ENCODE results near the gene FBXL7.

FBXL7 gene

GRCh38 chr5:15703901-15704300 lies 203.9 kb downstream of the FBXL7 start:
- Histone ChIP-seq H3K9ac (no peak overlapping the region), H3K4me3 (no peak overlapping the region)
- no peak for TF ChIP-seq Cebpa-rat (IDR thresholded peaks at IDR 0.05)

DNA sequence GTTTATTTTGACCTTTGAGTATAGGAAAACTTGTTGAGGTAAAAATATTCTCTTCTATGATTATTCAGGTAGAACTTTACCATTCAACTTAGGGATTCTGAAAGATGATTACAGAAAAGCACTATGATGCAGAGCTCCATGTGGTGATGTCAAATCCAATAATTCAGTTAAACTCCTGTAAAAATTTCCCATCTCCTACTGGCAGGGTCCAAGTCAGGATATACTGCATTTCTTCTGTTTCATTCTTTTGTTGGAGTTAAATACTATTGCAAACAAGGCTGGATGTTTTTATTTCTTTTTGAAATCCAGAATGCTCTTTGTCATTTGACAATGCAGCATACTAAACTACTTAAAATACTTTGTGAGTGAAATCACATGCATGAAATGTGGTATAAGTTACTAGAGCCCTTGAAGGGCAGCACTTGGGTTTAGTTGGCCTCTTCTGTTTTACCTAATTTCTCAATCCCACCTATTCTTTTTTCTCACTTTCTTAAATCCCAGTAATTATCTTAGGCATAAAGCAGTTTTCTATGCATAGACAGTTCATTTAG lies 204.5 kb downstream of the FBXL7 start:
- Histone ChIP-seq H3K4me2 (no peak overlapping the region), H3K4me3 (no peak overlapping the region), H3K27me3 (no peaks in the 10 kb centered on the region), H3K9me3 (replicated peaks in 1 of 11) (no peaks in the 10 kb centered on the region), H3K9ac (no peak overlapping the region), H3K4me1 (0 out of 20 replicates have a peak, but pooled peaks cover 0 to 6% (median 0%) of the 10 kb centered on the region in 10 experiments), H3K27ac (no peak overlapping the region), H3K36me3 (no peaks in the 10 kb centered on the region), H4K20me1 (no peaks in the 10 kb centered on the region)
- no peak for TF ChIP-seq Cebpa-rat (IDR thresholded peaks at IDR 0.05)

More at GRCh38 chr5:15703901-15704300, 203.9 kb downstream of the FBXL7 start:
- no peak overlapping the region for H3K27ac ChIP-seq
- no peaks in the 10 kb centered on the region for H3K9me3 ChIP-seq (replicated peaks in 1 of 11)
- H3K4me2 ChIP-seq, result no peak overlapping the region
- no peaks in the 10 kb centered on the region for H3K27me3 ChIP-seq
- H3K36me3 ChIP-seq, result no peaks in the 10 kb centered on the region
- 0 out of 20 replicates have a peak, but pooled peaks cover 0 to 6% (median 0%) of the 10 kb centered on the region in 10 experiments for H3K4me1 ChIP-seq
- no peaks in the 10 kb centered on the region for H4K20me1 ChIP-seq

DNA sequence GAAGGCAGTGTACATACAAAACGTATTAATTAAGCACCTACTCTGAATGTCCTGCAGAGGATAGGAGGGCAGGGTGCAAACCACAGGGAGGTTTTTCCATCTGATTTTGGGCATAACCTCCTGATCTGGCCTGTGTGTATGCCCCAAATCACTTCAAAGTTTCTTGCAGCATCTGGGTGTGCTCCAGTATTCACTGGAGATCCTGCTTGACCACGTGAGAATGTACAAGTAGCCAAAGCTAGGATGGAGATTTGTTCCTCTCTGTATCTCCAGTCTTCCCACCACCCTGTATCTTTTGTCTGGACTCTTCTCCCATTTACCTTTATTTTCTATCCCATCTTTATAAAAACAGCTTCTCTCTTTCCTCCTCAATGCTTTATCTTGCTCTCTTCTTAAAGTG lies 207.7 kb downstream of the FBXL7 start:
- no peaks in the 10 kb centered on the region for H4K20me1 ChIP-seq
- H3K27ac ChIP-seq, result no peak overlapping the region
- H3K4me3 ChIP-seq, result no peak overlapping the region
- H3K27me3 ChIP-seq, result no peaks in the 10 kb centered on the region
- H3K9ac ChIP-seq, result no peak overlapping the region
- TF ChIP-seq Cebpa-rat (IDR thresholded peaks at IDR 0.05), result no peak
- H3K9me3 ChIP-seq (replicated peaks in 1 of 11), result peaks cover 0 to 16% (median 0%) of the 10 kb centered on the region in 11 experiments; a peak in 5 of 22 replicates
- 0 out of 20 replicates have a peak, but pooled peaks cover 0 to 6% (median 0%) of the 10 kb centered on the region in 10 experiments for H3K4me1 ChIP-seq
- H3K4me2 ChIP-seq, result no peak overlapping the region
- H3K36me3 ChIP-seq, result no peaks in the 10 kb centered on the region

GRCh38 chr5:15711892-15712291 lies 211.9 kb downstream of the FBXL7 start:
- no peak for TF ChIP-seq Cebpa-rat (IDR thresholded peaks at IDR 0.05)
- H3K36me3 ChIP-seq, result no peaks in the 10 kb centered on the region
- H3K9ac ChIP-seq, result no peak overlapping the region

DNA sequence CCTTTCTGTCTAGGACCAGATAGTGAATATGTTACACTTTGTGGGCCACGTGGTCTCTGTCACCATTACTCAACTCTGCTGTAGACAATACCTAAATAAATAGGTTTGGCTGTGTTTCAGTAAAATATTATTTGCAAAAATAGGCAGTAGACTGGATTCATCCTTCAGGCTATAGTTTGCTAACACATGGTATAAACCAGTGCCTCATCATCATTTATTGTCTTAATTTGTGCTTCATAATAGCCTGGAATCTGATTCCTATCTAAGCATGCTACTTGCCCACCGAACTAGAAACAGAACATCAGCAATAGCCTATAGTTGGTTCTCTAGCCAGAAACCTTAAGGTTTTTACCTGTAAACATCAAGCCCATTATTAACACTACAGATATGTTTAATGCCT lies 215.6 kb downstream of the FBXL7 start:
- Histone ChIP-seq H3K27ac (no peak overlapping the region), H4K20me1 (no peaks in the 10 kb centered on the region)

More at GRCh38 chr5:15711892-15712291, 211.9 kb downstream of the FBXL7 start:
- no peak overlapping the region for H3K4me3 ChIP-seq
- H3K27ac ChIP-seq, result no peak overlapping the region
- peaks cover 0 to 16% (median 0%) of the 10 kb centered on the region in 11 experiments; a peak in 6 of 22 replicates for H3K9me3 ChIP-seq (replicated peaks in 1 of 11)
- H3K4me1 ChIP-seq, result no peaks in the 10 kb centered on the region
- no peaks in the 10 kb centered on the region for H3K27me3 ChIP-seq
- H3K4me2 ChIP-seq, result no peak overlapping the region
- no peaks in the 10 kb centered on the region for H4K20me1 ChIP-seq

GRCh38 chr5:15715967-15716366 lies 216.0 kb downstream of the FBXL7 start:
- Histone ChIP-seq H3K27ac (no peak overlapping the region), H3K9me3 (replicated peaks in 1 of 11) (peaks cover 0 to 4% (median 0%) of the 10 kb centered on the region in 11 experiments; a peak in 6 of 22 replicates), H3K36me3 (no peaks in the 10 kb centered on the region), H3K9ac (no peak overlapping the region), H3K27me3 (no peaks in the 10 kb centered on the region), H3K4me1 (no peaks in the 10 kb centered on the region), H4K20me1 (no peaks in the 10 kb centered on the region), H3K4me2 (no peak overlapping the region), H3K4me3 (no peak overlapping the region)
- no peak for TF ChIP-seq Cebpa-rat (IDR thresholded peaks at IDR 0.05)

More for the DNA sequence above, 215.6 kb downstream of the FBXL7 start:
- no peaks in the 10 kb centered on the region for H3K4me1 ChIP-seq
- no peak overlapping the region for H3K4me2 ChIP-seq
- TF ChIP-seq Cebpa-rat (IDR thresholded peaks at IDR 0.05), result no peak
- H3K27me3 ChIP-seq, result no peaks in the 10 kb centered on the region
- peaks cover 0 to 8% (median 0%) of the 10 kb centered on the region in 11 experiments; a peak in 6 of 22 replicates for H3K9me3 ChIP-seq (replicated peaks in 1 of 11)
- no peak overlapping the region for H3K9ac ChIP-seq
- no peaks in the 10 kb centered on the region for H3K36me3 ChIP-seq
- H3K4me3 ChIP-seq, result no peak overlapping the region

- Histone ChIP-seq H3K4me3 (no peak overlapping the region), H3K4me2 (no peak overlapping the region), H3K9me3 (replicated peaks in 1 of 11) (peaks cover 0 to 3% (median 0%) of the 10 kb centered on the region in 11 experiments; a peak in 1 of 22 replicates), H4K20me1 (no peaks in the 10 kb centered on the region), H3K27me3 (no peaks in the 10 kb centered on the region), H3K36me3 (no peaks in the 10 kb centered on the region), H3K4me1 (no peaks in the 10 kb centered on the region), H3K9ac (no peak overlapping the region), H3K27ac (no peak overlapping the region)
- TF ChIP-seq Cebpa-rat (IDR thresholded peaks at IDR 0.05), result no peak
These were observed 217.0 kb downstream of the FBXL7 start for GRCh38 chr5:15717001-15717400.

DNA sequence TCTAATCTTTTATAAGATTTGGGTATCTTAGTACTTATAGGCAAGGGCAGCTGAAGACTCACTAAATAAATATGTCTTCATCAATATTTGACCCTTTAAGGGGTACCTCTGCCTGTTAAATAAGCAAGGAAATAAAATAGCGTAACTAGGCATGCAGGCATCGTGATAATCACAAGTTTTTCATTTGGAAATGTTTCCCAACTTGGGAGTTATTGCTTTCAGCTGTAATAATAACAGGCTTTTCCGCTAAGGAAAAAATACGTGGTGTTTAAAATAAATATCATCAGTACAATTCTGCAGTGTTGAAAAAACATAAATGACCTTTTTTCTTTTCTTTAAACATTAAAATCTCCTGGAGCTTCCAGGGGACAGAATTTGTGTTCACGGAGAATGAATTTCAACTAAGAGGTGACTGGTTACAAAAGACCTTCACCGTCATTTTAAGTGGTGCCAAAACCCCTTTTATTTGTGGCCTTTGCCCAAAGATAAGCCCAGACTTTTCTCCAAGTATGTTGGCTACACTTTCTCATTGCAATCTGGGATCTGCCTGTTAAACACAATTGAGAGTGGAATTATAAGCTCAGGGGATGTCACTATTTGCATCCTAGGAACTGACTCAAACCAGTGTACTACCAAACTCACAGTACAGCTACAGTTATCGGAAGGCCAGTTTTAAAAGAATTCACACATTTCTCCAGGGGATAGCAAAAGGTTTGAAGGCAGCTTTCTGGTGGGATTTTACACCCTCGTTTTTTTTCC lies 218.6 kb downstream of the FBXL7 start:
- Histone ChIP-seq H3K4me2 (no peak overlapping the region), H4K20me1 (no peaks in the 10 kb centered on the region), H3K27ac (no peak overlapping the region), H3K9me3 (replicated peaks in 1 of 11) (peaks cover 0 to 3% (median 0%) of the 10 kb centered on the region in 11 experiments; a peak in 1 of 22 replicates), H3K4me3 (no peak overlapping the region), H3K36me3 (no peaks in the 10 kb centered on the region), H3K4me1 (no peaks in the 10 kb centered on the region), H3K9ac (no peak overlapping the region), H3K27me3 (no peaks in the 10 kb centered on the region)
- TF ChIP-seq Cebpa-rat (IDR thresholded peaks at IDR 0.05), result no peak

DNA sequence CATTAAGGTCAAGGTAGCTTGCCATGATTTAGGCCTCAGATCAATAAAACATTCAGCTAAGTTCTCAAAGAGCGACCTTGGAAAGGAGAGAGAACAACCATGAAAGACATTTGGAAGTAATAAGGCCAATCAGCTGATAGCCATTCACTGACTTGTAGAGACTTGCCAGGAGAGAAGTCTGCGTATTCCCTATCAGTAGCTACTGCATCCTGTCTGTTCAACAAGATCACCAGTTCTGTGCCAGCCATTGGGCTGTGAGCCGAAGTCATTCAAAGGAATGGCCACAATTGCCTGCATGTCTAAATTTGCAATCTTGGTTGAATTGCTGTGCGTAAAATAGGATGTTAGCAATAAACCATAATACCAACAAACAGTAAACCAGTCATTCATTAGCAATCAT lies 219.8 kb downstream of the FBXL7 start:
- Histone ChIP-seq H3K36me3 (no peaks in the 10 kb centered on the region), H3K4me3 (no peak overlapping the region), H3K4me2 (no peak overlapping the region), H3K9ac (no peak overlapping the region), H3K9me3 (replicated peaks in 1 of 11) (peaks cover 0 to 5% (median 0%) of the 10 kb centered on the region in 11 experiments; a peak in 2 of 22 replicates), H3K27me3 (no peaks in the 10 kb centered on the region), H4K20me1 (no peaks in the 10 kb centered on the region), H3K4me1 (no peaks in the 10 kb centered on the region), H3K27ac (no peak overlapping the region)
- no peak for TF ChIP-seq Cebpa-rat (IDR thresholded peaks at IDR 0.05)
